Omental fat pad (tissue), 4 donors: ENCODE data around the gene ZSCAN5A. TPM values are rescaled to one million over a fixed set of nuclear protein-coding genes. Genes with fewer than 3 reads are reported as not detected.

Experiments used
- ATAC-seq: fragments of 150-250 bp; one replicate; pipeline ENCODE4 v1.9.1; 2016; ENCODE audit warnings: mild to moderate bottlenecking, moderate library complexity; ENCODE audit not compliant: low FRiP score
- DNase-seq: peaks from one replicate; pipeline ENCODE4 v3.0.0-alpha.2; 2019; ENCODE audit warnings: low spot score
- CTCF ChIP-seq, 3 donors: fragments of 450-650 bp; IDR thresholded peaks; one replicate each; pipeline ENCODE4 v1.5.1; 2016 to 2017; ENCODE audit warnings: antibody characterized with exemption in 3 of 3, mild to moderate bottlenecking in 3 of 3, moderate library complexity in 2 of 3
- total RNA-seq, 4 donors: library from RNA; depleted of rRNA; stranded (reverse); fragments of >200 nt; gene quantifications; one replicate each; pipeline ENCODE4 v1.1.0, GENCODE V29; 2016

ZSCAN5A gene
- total RNA-seq, 4 donors from 2014 or later: 5.9 to 10.3 (median 8.2) TPM

DNA sequence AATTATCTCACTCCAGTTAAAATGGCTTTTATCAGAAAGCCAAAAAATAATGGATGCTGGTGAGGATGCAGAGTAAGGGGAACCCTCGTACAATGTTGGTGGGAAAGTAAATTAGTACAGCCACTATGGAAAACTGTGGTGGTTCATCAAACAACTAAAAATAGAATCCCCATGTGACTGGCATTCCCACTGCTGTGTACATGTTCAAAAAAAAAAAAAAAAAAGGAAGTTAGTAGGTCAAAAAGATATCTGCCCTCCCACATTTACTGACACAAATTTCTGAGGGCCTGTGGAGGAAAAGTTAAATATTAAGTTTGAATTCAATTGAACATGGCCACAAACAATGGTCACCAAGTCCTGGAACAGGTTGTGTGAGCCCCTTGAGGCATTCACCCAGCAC is 9.8 kb upstream of the ZSCAN5A start:
- ATAC-seq (no peak), DNase-seq (no peak)
- TF ChIP-seq CTCF (IDR thresholded peaks at IDR 0.05): no peak

DNA sequence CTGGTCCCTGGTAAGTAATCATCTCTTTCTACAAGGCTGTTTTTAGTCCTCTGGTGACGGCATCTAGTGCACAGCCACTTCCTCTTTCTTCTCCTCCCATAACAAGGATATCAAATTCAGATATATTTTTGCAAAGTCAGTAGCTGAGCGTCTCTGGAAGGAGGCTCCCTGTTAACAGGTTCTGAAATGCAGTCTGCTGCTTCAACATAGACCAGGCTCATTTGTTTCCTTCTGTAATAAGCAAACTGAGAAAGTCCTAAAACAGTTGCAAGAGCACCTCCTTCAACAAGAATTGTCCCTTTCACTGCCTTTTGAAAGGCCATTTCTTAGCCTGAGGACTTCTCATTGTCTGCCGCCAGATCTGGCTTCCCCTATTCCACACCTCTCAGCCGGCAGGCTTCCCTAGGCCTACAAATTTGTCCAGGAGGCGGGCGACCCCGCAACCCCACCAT is 7.4 kb upstream of the ZSCAN5A start:
- TF ChIP-seq CTCF (IDR thresholded peaks at IDR 0.05): no peak
- DNase-seq (no peak), ATAC-seq (no peak)

GRCh38 chr19:56321254-56321988 is 6.8 kb upstream of the ZSCAN5A start:
- DNase-seq (no peak), ATAC-seq (no peak)
- TF ChIP-seq CTCF (IDR thresholded peaks at IDR 0.05): no peak

GRCh38 chr19:56319991-56320390 is 5.4 kb upstream of the ZSCAN5A start:
- DNase-seq: no peak
- ATAC-seq: no peak
- TF ChIP-seq CTCF (IDR thresholded peaks at IDR 0.05): no peak

- DNase-seq: no peak
- no peak for ATAC-seq
- TF ChIP-seq CTCF (IDR thresholded peaks at IDR 0.05): no peak
Measured at GRCh38 chr19:56317749-56318148, 3.1 kb upstream of the ZSCAN5A start.

DNA sequence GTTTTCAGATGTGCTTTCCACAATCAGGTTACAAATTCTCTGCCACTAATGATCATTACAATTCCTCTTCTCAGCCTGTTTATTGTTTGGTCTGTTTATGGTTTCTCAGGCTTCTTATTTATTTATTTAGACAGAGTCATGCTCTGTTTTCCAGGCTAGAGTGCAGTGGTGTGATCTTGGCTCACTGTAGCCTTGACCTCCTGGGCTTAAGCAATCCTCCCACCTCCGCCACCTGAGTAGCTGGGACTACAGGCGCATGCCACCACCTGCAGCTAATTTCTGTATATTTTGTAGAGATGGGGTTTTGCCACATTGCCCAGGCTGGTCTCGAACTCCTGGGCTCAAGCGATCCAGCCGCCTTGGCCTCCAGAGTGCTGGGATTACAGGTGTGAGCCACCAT is 2.1 kb upstream of the ZSCAN5A start:
- ATAC-seq (no peak), DNase-seq (no peak)
- no peak for TF ChIP-seq CTCF (IDR thresholded peaks at IDR 0.05)
